Activated T-helper 1 cell treated with anti-CD3 and anti-CD28 coated beads, Interleukin-2, amount 50 U/mL, for 16 hours (primary cell): ENCODE measurements around the gene COX6A1.
"Not testable (repeated sequence)": the region's sequence is repeated elsewhere in the genome, so short reads cannot be mapped to it uniquely, and the experiment has no call there.

Experiments used
- DNase-seq, 2 donors: peaks; one replicate each; pipeline ENCODE4 v3.0.0-alpha.2; 2020; ENCODE audit warnings: low read depth in 1 of 2, low spot score in 1 of 2

The COX6A1 gene

DNA sequence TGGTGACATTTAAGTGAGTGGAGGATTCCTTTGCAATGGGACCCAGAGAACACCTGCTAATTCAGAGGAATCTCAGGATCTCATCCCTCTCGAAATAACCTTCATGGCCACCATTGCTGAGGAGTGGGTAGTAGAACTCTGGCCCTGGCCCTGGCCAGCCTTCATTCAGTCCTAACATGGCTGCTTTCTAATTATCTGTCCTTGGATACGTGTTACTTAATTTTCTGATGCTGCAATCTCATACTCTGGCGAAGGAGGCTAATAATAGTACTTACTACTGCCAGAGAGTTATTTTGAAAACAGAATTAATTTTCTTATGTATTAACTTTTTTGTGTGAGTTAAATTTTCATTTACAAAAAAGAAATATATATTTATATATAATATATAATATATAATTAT lies 12.1 kb upstream of the COX6A1 start:
- DNase-seq, result no peak

DNA sequence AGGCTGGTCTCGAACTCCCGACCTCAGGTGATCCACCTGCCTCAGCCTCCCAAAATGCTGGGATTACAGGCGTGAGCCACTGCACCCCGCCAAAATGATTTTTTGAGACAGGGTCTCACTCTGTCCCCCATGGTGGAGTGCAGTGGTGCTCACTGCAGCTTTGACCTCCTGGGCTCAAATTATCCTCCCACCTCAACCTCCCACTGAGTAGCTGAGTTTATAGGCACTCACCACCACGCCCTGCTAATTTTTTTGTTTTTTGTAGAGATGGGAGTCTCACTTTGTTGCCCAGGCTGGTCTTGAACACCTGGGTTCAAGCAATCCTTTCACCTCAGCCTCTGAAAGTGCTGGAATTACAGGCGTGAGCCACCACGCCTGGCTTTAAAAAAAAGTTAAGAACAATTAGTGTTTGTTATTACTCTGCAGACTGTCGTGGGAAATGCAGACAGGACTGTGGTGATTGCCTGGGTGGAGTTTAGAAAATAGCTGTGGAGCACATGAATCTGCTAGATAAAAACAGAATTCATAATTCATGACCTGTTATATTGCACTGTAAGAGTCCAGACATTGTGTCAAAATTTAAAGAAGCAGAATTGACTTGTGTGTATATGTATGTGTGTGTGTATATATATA lies 9.2 kb upstream of the COX6A1 start:
- no peak for DNase-seq

DNA sequence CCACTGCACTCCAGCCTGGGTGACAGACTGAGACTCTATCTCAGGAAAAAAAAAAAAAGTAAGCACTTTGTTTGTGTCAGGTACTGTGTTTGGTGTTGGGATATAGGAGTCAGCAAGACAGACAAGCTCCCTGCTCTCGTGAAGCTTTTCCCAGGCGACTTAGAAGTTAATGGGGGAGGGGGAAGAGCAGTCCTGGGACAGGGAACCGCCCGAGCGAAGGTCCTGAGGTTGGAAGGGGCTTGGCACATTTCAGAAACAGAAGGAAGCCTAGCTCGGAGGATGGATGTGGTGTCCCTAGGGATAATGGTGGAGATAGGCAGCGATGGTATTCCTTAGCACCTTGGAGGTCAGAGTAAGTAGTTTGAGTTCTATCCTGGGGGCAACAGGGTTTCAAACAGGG lies 8.5 kb upstream of the COX6A1 start:
- DNase-seq, result no peak

DNA sequence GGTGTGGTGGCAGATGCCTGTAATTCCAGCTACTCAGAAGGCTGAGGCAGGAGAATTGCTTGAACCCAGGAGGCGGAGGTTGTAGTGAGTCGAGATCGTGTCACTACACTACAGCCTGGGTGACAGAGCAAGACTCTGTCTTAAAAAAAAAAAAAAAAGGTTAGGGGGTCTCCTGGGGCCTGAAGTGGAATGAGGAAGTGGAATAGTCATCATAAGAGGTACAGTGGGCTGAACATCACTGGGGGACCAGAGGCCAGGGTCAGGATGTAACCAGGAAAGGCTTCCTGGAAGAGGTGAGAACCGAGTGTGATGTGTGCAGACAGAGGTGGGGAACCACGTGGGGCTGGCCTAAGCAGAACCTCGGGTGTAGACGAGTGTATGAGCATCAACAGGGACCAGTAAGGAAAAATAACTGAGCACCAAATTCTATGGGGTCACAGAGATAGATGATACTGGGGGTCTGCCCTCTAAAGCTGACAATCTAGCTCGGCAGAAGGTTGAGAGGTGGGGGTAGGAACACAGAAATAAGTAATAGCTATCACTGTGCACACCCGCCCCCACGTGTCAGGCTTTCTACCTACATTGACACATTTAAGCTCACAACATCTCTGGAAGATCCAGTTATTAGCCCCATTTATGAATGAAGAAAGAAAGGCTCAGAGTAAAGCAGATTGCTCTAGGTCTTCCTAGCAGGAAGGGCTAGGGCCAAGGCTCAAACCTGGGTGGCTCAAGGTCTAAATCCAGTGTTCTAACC lies 5.0 kb upstream of the COX6A1 start:
- DNase-seq, result no peak

DNA sequence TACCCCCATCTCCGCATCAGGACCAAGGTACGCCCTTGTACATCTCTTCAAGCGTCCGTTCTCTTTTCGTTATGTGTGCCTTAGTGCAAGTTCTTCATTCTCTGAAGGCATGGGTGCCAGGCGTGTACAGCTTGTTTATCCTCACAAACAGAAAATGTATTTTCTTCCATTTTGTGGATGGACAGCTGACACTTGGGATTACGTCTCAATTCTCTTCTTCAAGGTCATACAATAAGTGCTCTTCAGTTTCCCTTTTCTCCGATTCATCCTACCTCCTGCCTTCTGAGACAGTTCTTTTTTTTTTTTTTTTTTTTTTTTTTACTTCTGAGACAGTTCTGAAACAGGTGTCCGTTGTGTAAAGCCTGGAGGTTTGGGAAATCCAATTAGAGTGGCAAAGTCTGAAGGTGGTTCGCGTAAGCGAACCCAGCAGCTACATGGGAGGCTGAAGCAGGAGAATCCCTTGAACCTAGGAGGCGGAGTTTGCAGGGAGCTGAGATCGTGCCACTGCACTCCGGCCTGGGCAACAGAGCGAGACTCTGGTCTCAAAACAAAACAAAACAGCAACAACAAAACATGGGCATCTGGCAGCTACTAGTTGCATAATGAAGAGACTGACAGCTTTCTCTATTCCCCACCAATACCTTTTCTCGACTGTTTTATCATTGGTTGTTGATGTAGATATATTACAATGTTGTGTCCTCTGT lies 734 bp downstream of the COX6A1 start:
- DNase-seq, result no peak

DNA sequence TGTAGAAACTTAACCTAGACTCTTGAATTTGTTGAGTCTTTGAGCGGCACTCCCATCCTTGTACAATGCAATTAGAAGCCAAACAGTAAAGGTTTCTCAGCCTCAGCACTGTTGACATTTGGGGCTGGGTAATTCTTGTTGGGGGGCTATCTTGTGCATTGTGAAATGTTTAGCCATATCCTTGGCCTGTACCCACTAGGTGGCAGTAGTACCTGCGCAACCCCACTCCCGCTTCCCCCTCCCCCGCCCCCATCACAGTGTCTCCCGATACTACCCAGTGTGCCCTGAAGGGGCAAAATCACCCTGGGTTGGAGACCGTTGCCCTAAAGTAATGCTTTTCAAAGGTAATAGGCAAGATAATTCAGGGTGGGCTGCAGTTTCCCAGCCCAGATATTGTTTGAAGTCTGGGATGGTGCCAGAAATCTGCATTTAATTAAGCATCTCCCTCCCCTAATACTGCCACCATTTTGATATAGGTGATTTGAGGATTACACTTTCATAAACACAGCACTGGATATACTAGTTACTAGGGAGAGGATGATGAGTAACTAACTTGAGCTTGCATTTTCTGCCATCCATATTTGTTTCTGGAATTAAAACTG lies 1.8 kb downstream of the COX6A1 start:
- DNase-seq, result peak; percentile 43 to 59

DNA sequence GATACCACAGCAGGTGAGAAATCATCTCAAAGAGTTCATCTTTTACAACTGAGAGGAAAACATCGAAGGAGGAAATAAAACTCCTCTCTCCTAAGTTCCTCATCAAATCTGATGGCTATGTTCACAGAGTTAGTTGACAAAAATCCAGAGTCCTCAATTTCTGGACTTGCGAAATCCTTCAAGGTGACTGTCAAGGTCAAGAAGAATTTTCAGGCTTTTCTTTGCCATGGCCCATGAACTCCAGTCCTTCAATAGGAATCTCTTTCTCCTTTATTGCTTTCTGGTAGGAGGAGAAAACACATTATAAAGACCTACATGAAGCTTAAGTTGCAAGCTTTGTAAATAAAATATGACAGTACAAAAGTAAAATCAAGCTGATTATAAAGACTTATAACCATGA lies 6.8 kb downstream of the COX6A1 start:
- no peak for DNase-seq

DNA sequence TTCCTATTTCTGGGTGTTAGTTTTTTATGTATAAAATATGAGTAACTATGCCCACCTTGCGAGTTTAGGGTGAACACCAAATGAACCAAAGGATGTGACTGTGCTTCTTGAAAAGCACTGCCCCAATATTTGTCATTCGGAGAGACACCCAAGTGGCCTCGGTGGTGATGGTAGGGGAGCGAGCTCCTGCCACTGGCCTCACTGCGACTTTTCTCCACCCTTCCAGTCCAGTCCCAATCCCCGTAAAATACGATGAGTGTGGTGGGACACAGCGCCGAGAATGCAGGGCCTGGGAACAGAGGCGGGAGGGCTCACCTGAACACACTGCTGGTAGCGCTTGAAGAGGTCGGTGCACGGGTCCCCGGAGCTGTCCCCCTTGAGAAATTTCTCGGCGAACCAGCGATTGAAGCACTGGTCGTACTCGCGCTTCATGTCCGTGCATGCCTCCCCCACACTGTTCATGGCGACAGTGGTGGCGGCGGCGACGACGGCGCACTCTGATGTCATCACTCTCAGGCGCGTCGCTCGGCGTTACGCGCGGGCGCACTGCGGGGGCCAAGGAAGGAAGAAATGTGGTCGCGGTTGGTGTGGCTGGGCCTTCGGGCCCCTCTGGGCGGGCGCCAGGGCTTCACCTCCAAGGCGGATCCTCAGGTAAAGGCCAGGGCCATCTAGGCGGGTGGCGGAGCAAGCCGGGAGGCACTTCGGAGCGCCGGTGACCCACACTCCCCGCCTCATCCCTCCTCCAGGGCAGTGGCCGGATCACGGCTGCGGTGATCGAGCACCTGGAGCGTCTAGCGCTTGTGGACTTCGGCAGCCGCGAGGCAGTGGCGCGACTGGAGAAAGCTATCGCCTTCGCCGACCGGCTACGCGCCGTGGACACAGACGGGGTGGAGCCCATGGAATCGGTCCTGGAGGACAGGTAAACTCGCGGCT lies 8.3 kb downstream of the COX6A1 start, which contains the start of the genes GATC and TRIAP1:
Gene GATC, plus strand, starts transcription at position 534 of the 933 bp plus-strand sequence. Its CDS starts 37 bp downstream, at position 571.
Gene TRIAP1, minus strand, starts transcription at position 474 of the 933 bp plus-strand sequence. Its CDS starts 12 bp downstream, at position 462.
- peak; percentile 75 to 80 for DNase-seq

DNA sequence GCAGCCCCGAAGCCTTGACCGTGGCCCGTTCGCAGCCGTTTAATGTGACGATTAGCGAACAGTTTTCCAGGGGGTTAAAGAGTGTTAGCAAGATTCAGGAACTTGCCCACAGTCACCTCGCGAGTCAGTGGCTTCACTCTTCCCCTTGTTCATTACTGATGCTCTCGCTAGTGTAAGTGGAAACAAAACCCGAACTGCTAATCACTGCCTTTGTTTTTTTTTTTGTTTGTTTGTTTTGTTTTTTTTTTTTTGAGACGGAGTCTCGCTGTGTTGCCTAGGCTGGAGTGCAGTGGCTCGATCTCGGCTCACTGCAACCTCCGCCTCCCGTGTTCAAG lies 8.9 kb downstream of the COX6A1 start:
- not testable (repeated sequence) for DNase-seq

DNA sequence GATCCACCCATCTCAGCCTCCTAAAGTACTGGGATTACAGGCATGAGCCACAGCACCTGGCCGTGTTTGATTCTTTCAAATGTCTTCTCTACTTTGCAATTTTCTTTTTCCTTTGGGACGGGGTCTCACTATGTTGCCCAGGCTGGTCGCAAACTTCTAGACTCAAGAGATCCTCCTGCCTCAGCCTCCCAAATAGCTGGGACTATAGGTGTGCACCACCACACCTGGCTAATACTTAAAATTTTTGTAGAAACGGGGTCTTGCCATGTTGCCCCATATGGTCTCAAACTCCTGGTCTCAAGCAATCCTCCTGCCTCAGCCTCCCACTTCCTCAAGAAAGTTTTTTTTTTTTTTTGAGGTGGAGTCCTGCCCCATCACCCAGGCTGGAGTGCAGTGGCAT lies 10.1 kb downstream of the COX6A1 start:
- no peak for DNase-seq

DNA sequence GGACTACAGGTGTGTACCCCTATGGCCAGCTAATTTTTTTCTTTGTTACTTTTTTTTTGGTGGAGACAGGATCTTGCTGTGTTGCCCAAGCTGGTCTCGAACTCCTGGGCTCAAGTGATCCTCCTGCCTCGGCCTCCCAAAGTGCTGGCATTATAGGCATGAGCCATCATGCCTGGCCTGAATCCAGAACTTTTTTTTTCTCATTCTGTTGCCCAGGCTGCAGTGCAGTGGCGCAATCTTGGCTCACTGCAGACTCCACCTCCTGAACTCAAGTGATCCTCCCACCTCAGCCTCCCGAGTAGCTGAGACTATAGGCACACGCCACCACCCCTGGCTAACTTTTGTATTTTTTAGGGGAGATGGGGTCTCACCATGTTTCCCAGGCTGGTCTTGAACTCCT lies 14.6 kb downstream of the COX6A1 start:
- DNase-seq, result not testable (repeated sequence)

DNA sequence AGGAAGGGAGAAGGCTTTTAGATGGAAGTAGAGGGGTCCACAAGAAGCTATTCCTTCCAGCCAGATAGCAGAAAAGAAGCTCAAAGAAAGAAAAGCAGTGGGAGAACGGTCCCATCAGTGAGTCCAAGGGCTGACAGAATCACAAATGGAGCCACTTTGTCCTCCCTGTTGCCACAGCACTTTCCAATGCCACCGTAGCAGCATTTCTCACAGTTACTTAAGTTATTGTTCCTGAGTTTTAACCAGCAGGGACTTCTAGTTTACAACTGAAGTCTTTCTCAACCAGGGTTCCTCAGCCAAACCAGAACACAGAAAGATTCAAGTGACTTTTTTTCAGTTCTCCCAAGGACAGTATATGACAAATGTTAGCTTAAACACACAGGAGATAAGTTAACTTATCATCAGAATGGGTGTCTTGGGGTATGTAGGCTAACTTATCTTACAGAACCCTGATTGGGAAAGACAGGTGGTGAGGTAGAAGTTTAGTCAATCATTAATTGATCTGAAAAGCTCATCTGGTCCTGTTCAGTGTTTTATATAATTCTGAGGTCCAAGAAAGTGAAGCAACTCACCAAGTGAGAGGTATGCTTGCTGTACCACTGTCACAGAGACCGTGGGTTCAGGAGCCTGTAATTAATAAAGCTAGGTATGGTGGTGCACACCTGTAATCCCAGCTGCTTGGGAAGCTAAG lies 15.3 kb downstream of the COX6A1 start:
- no peak for DNase-seq

DNA sequence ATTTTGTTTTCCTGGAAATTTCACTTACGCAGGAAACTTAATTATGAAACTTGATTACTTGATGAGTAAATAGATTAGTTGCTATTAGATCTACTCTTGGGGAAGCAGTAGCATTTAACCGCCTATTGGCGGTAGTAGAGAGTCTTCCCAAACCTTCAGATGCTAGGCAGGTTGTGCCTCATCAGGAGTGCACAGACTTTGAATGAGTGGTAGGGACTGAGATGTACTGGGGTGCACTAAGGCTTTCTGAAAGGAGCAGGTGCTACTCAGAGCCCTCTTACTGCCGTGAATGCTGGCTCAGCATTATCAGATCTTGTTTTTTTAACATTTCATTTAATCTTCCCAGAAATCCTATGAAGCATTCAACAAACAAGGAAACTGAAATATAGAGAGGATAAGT lies 16.1 kb downstream of the COX6A1 start:
- no peak for DNase-seq

DNA sequence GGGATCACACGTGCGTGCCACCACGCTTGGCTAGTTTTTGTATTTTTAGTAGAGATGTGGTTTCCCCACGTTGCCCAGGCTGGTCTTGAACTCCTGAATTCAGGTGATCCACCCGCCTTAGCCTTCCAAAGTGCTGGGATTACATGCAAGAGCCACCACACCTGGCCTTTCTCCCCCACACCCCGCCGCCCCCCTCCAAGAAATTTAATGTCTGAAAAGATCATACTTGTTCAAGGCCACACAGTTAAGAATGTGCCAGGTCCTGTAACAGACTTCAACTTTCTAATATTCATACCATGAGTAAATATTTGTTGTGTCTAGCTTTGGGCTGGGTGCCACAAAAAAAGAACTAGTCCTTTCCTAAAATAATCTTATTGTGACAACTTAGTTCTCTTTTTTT lies 17.4 kb downstream of the COX6A1 start:
- DNase-seq, result no peak

DNA sequence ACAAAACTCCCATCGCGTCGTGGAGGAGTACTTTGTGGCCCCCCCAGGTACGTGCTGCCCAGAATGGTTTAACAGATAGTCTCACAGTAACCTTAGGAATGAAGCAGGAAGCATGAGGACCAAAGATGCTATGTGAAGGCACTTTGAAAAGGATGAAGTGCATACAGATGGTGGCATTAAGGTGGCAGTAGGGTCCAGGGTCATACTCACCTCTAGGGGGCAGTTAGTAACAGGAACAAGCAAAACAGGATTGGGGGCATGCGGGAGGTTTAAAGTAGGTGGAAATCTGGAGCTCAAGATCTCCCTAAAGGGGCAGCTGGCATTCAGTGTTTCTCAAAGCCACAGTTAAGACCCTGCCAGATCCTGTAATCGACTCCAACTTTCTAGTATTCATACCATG lies 19.2 kb downstream of the COX6A1 start:
- DNase-seq, result no peak

DNA sequence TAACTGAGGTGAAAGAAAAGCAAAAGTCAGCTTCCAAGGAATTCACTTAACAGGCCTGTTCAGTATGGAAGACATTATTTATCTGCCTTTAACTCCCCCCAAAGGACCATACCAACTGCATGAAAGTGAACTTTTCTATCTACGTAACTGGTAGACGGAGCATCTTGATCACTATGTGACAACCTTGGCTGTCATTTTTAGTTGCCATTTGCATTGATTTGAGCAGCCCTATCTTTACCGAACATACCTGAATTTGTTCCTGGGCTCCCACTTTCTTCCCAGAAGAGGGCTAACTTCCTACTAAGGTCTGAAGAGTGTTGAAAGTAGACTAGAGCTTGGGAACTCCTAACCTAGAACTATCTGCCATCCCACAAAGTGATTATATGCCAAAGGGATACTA lies 22.2 kb downstream of the COX6A1 start:
- no peak for DNase-seq

DNA sequence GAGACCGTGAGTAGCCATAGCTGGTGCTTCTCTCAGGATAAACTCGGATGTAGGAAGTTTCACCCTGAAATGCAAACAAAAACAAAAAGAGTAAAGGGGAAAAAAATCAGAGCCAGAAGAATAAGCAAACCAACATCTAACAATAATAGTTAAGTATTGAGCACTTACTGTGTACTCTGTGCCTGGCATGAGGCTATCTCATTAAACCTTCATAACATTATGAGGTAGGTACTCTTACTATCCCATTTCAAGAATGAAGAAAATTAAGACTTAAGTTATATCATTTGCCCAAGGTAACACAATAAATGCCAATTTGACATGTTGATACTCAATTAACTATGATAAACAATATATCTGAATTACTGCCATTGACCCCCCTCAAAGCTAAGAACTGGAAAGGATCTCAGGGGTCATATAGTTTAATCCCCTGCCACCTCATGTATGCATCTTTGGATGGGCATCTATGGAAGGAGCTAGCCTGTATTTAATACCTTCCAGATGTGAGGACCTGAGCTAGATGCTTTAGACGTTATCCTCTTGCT lies 24.3 kb downstream of the COX6A1 start:
- no peak for DNase-seq

DNA sequence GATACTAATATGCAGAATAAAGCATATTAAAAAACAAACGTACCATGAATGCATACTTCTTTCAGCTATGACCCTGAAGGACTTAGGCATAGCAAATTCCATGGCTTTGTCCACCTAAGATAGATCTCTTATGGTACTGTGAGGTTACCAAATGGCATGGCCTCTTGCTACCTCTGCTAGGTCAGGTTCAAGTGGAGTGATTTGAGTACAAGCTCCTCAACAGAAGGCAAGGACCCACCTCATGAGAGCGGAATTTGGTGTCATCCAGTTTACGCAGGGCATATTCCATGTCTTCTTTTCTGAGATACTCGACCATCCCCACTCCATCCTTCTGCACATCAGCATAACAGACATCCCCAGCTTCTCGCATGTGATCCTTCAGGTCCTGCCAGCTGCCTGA lies 25.8 kb downstream of the COX6A1 start:
- no peak for DNase-seq

DNA sequence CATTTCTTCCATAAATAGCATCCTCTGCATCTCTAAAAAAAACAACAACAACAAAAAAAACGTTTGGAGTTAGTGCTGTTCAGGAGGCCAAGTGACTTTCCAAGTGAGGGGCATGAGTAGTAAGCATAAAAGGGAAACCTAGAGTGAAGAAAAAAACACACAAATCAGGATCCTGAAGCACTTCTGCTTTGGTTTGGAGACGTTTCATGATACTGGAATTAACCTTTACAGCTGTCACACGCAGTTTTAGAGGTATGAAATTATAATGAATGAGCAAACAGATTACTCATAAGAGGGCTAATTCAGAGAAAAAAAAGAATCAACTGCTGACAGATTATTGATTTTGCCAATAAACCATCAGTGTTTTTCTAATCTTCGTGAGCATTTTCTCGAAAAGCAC lies 27.8 kb downstream of the COX6A1 start:
- no peak for DNase-seq
